HCT116 (cell line): Measurements from ENCODE around the gene IFNA21. TPM values are rescaled to one million over a fixed set of nuclear protein-coding genes. Genes with fewer than 3 reads are reported as not detected.

ENCODE experiments used
- ATAC-seq: fragments of 200-7000 bp; cut with Tn5 transposase; 2 replicates; pipeline ENCODE4 v1.9.1; 2020; ENCODE audit warnings: mild to moderate bottlenecking, moderate library complexity
- BruUV-seq: library from RNA; stranded (reverse); fragments of 400-500 nt; replicated peaks from 2 replicates; lab custom pipeline; 2021; lab: Mats Ljungman, UMichigan
- CTCF ChIA-PET: fragments of 300-600 bp; sonication (Branson Sonifier 250); formaldehyde crosslinking; loops from one replicate; lab custom pipeline; 2021; ENCODE audit warnings: antibody characterized with exemption; lab: Charles Lee
- POLR2A ChIA-PET: fragments of 300-600, 350-600 bp; sonication (Branson Sonifier 250); formaldehyde crosslinking; loops from one replicate; lab custom pipeline; 2021; ENCODE audit warnings: antibody characterized with exemption; lab: Charles Lee
- RAD21 ChIA-PET, 2 experiments: fragments of 300-600 bp; sonication (Branson Sonifier 250); formaldehyde crosslinking; loops; one replicate each; lab custom pipeline; 2023; ENCODE audit warnings: low total read pairs in 2 of 2; ENCODE audit not compliant: uncharacterized antibody in 2 of 2, unreplicated experiment in 2 of 2, low non-redundant PET in 1 of 2; lab: Charles Lee
- DNase-seq: peaks from one replicate; pipeline ENCODE4 v3.0.0-alpha.2; 2010; ENCODE audit warnings: low read depth, low spot score
- H2AFZ ChIP-seq: fragments of 200-600 bp; shearing (Covaris generic), sonication (generic); 2 replicates; pipeline ENCODE4 v1.6.1; 2017; ENCODE audit warnings: low read depth, mixed run types, mixed read lengths, antibody characterized with exemption, low read length; ENCODE audit not compliant: poor library complexity, severe bottlenecking
- H3K27ac ChIP-seq: 2 replicates; pipeline ENCODE4 v1.5.1; 2012; ENCODE audit warnings: low read depth, low read length
- H3K27me3 ChIP-seq: fragments of 200-600 bp; sonication (generic); 2 replicates; pipeline ENCODE4 v1.6.1; 2016; ENCODE audit warnings: mixed run types, low read length, mixed read lengths; ENCODE audit not compliant: insufficient read depth
- H3K36me3 ChIP-seq, 2 experiments: fragments of 200-500 bp in 1 of 2; fragments of 200-600 bp in 1 of 2; sonication (Bioruptor generic) in 1 of 2; sonication (generic) in 1 of 2; 2 replicates each; pipeline versions ENCODE4 v1.5.1 to v1.6.1; 2014 to 2016; ENCODE audit warnings: low read length in 2 of 2, inconsistent platforms in 1 of 2, mixed read lengths in 1 of 2, mixed run types in 1 of 2; ENCODE audit not compliant: insufficient read depth in 2 of 2, control insufficient read depth in 1 of 2
- H3K4me1 ChIP-seq, 2 experiments: fragments of 200-600 bp in 1 of 2; sonication (generic) in 1 of 2; 2 replicates each; pipeline versions ENCODE4 v1.5.1 to v1.6.1; 2012 to 2017; ENCODE audit warnings: low read length in 2 of 2, inconsistent platforms in 1 of 2, mild to moderate bottlenecking in 1 of 2, mixed read lengths in 1 of 2, mixed run types in 1 of 2, moderate library complexity in 1 of 2; ENCODE audit not compliant: insufficient read depth in 2 of 2, control insufficient read depth in 1 of 2
- H3K4me2 ChIP-seq: fragments of 200-600 bp; sonication (generic); 2 replicates; pipeline ENCODE4 v1.6.1; 2017; ENCODE audit warnings: mixed run types, low read length, mixed read lengths
- H3K4me3 ChIP-seq, 2 experiments: fragments of 200-600 bp in 1 of 2; sonication (generic) in 1 of 2; replicated peaks in 1 of 2; 2 replicates each; pipeline ENCODE4 v1.5.1; 2011 to 2016; ENCODE audit warnings: low read length in 2 of 2, control low read depth in 1 of 2, low read depth in 1 of 2, mild to moderate bottlenecking in 1 of 2, mixed read lengths in 1 of 2, mixed run types in 1 of 2
- H3K79me2 ChIP-seq: fragments of 200-600 bp; sonication (generic); 2 replicates; pipeline ENCODE4 v1.6.1; 2017; ENCODE audit warnings: mild to moderate bottlenecking, mixed run types, low read length, moderate library complexity, mixed read lengths; ENCODE audit not compliant: insufficient read depth
- H3K9ac ChIP-seq: fragments of 200-600 bp; sonication (generic); 2 replicates; pipeline ENCODE4 v1.6.1; 2016; ENCODE audit warnings: low read length, mixed read lengths
- H3K9me2 ChIP-seq: fragments of 200-600 bp; sonication (generic), shearing (Covaris generic); 2 replicates; pipeline ENCODE4 v1.6.1; 2017; ENCODE audit warnings: mixed run types, mild to moderate bottlenecking, moderate library complexity; ENCODE audit not compliant: insufficient read depth
- H3K9me3 ChIP-seq, 2 experiments: fragments of 200-500 bp in 1 of 2; fragments of 200-600 bp in 1 of 2; sonication (Bioruptor generic) in 1 of 2; sonication (generic) in 1 of 2; 2 replicates each; pipeline ENCODE4 v1.6.1; 2014 to 2017; ENCODE audit warnings: low read length in 2 of 2, mixed read lengths in 2 of 2, inconsistent platforms in 1 of 2, low read depth in 1 of 2, mild to moderate bottlenecking in 1 of 2, mixed run types in 1 of 2, moderate library complexity in 1 of 2; ENCODE audit not compliant: control insufficient read depth in 1 of 2, insufficient read depth in 1 of 2
- H4K20me1 ChIP-seq: fragments of 200-600 bp; sonication (generic), shearing (Covaris generic); 2 replicates; pipeline ENCODE4 v1.6.1; 2017; ENCODE audit warnings: mixed run types, mild to moderate bottlenecking, moderate library complexity; ENCODE audit not compliant: insufficient read depth
- CEBPB ChIP-seq: IDR thresholded peaks from 2 replicates; pipeline ENCODE4 v1.6.1; 2012; ENCODE audit warnings: low read depth
- CTCF ChIP-seq, 3 experiments: fragments of 200-600 bp in 1 of 3; sonication (generic) in 1 of 3; IDR thresholded peaks in 2 of 3; conservative IDR thresholded peaks in 1 of 3; 2 replicates each; pipeline ENCODE4 v1.5.1; 2012 to 2017; ENCODE audit warnings: low read depth in 2 of 3, low read length in 2 of 3, antibody characterized with exemption in 1 of 3, borderline replicate concordance in 1 of 3, control low read depth in 1 of 3, mild to moderate bottlenecking in 1 of 3, mixed read lengths in 1 of 3, mixed run types in 1 of 3, moderate library complexity in 1 of 3; ENCODE audit not compliant: insufficient read depth in 1 of 3
- EGR1 ChIP-seq: IDR thresholded peaks from 2 replicates; pipeline ENCODE4 v1.6.1; 2012; ENCODE audit warnings: low read depth
- ELF1 ChIP-seq: IDR thresholded peaks from 2 replicates; pipeline ENCODE4 v1.6.1; 2012; ENCODE audit warnings: low read depth, borderline replicate concordance
- EZH2 ChIP-seq: fragments of 200-600 bp; sonication (generic); IDR thresholded peaks from 2 replicates; pipeline ENCODE4 v1.6.1; 2017; ENCODE audit warnings: antibody characterized with exemption, mixed run types
- EZH2phosphoT487 ChIP-seq: fragments of 200-600 bp; IDR thresholded peaks from 2 replicates; pipeline ENCODE4 v1.6.1; 2018; ENCODE audit warnings: antibody characterized with exemption, borderline replicate concordance
- FOSL1 ChIP-seq: IDR thresholded peaks from 2 replicates; pipeline ENCODE4 v1.6.1; 2012; ENCODE audit warnings: low read depth
- JUND ChIP-seq: IDR thresholded peaks from 2 replicates; pipeline ENCODE4 v1.6.1; 2012
- MAX ChIP-seq: IDR thresholded peaks from 2 replicates; pipeline ENCODE4 v1.6.1; 2012
- POLR2A ChIP-seq: IDR thresholded peaks from 2 replicates; pipeline ENCODE4 v1.7.0; 2011; ENCODE audit warnings: borderline replicate concordance; ENCODE audit not compliant: insufficient read depth, insufficient read length; ENCODE audit errors: extremely low read depth
- POLR2AphosphoS5 ChIP-seq: IDR thresholded peaks from 2 replicates; pipeline ENCODE4 v1.6.1; 2011; ENCODE audit warnings: mild to moderate bottlenecking, low read depth, low read length, moderate library complexity
- RAD21 ChIP-seq: IDR thresholded peaks from 2 replicates; pipeline ENCODE4 v1.6.1; 2012; ENCODE audit warnings: low read depth, mild to moderate bottlenecking
- REST ChIP-seq: IDR thresholded peaks from 2 replicates; pipeline ENCODE4 v1.6.1; 2012; ENCODE audit warnings: low read depth
- SRF ChIP-seq: IDR thresholded peaks from 2 replicates; pipeline ENCODE4 v1.6.1; 2012; ENCODE audit warnings: low read depth
- TCF7L2 ChIP-seq: IDR thresholded peaks from 2 replicates; pipeline ENCODE4 v1.7.0; 2011; ENCODE audit warnings: borderline replicate concordance, inconsistent platforms; ENCODE audit not compliant: insufficient read depth, insufficient read length; ENCODE audit errors: extremely low read depth
- YY1 ChIP-seq: IDR thresholded peaks from 2 replicates; pipeline ENCODE4 v1.6.1; 2011; ENCODE audit warnings: low read length, low read depth, moderate library complexity, mild to moderate bottlenecking; ENCODE audit not compliant: insufficient replicate concordance; ENCODE audit errors: extremely low read depth
- ZBTB33 ChIP-seq: IDR thresholded peaks from 2 replicates; pipeline ENCODE4 v1.6.1; 2011; ENCODE audit warnings: mild to moderate bottlenecking, low read length, moderate library complexity; ENCODE audit not compliant: insufficient replicate concordance; ENCODE audit errors: extremely low read depth
- ZFX ChIP-seq: fragments of 450-650 bp; IDR thresholded peaks from 2 replicates; pipeline ENCODE4 v1.6.1; 2017
- ZNF274 ChIP-seq: fragments of 200-500 bp; sonication (Bioruptor generic); IDR thresholded peaks from 2 replicates; pipeline ENCODE4 v1.6.1; 2014; ENCODE audit warnings: mild to moderate bottlenecking, low read depth, low read length, inconsistent platforms
- intact Hi-C: fragments of 100-400 bp; cut with micrococcal nuclease; formaldehyde crosslinking; loops from 2 replicates; pipeline ENCODE4 v1.10.0; 2022
- total RNA-seq: library from RNA; stranded (reverse); gene quantifications from one replicate; pipeline ENCODE4 v1.2.1, GENCODE V29; 2021; ENCODE audit not compliant: unreplicated experiment

Gene IFNA21
- total RNA-seq, 1 experiment from 2014 or later, result not detected

GRCh38 chr9:21135736-21136135 is 30.7 kb downstream of the IFNA21 start:
- Histone ChIP-seq H3K9ac (no peak overlapping the region), H3K36me3 (no peaks in the 10 kb centered on the region), H3K4me2 (no peak overlapping the region), H2AFZ (no peak overlapping the region), H3K9me3 (no peaks in the 10 kb centered on the region), H4K20me1 (no peaks in the 10 kb centered on the region), H3K79me2 (no peaks in the 10 kb centered on the region), H3K27ac (no peak overlapping the region), H3K4me3 (no peak overlapping the region), H3K27me3 (0 out of 2 replicates have a peak, but pooled peaks cover 3% of the 10 kb centered on the region), H3K9me2 (no peaks in the 10 kb centered on the region), H3K4me1 (no peaks in the 10 kb centered on the region)
- POLR2A ChIA-PET, result no interaction called here
- ATAC-seq, result no peak
- intact Hi-C loops, result no loop called here
- DNase-seq, result no peak
- TF ChIP-seq JUND (no peak), ZNF274 (no peak), EZH2 (no peak), YY1 (no peak), CTCF (IDR thresholded peaks at IDR 0.05 in 2 of 3, conservative IDR thresholded peaks at IDR 0.05 in 1 of 3; ENCODE audit: borderline replicate concordance in 1 of 3, insufficient read depth in 1 of 3, low read depth in 2 of 3, low read length in 2 of 3) (no peak), ZFX (no peak), POLR2AphosphoS5 (no peak), SRF (no peak), EGR1 (no peak), ZBTB33 (no peak), REST (no peak), TCF7L2 (no peak), CEBPB (no peak), EZH2phosphoT487 (no peak), MAX (no peak), RAD21 (no peak), FOSL1 (no peak), POLR2A (no peak), ELF1 (no peak)
- no TSS peak for BruUV-seq
- RAD21 ChIA-PET, result no interaction called here
- CTCF ChIA-PET, result no interaction called here
